GM12801 (cell line): ENCODE measurements around the gene PROM1.

Experiments
- TF ChIP-seq, protein P1 (sequence below): IDR thresholded peaks from one replicate; pipeline ENCODE4 v1.5.1; 2011; ENCODE audit warnings: control low read depth; ENCODE audit not compliant: insufficient read length; ENCODE audit errors: extremely low read depth

PROM1 gene

DNA sequence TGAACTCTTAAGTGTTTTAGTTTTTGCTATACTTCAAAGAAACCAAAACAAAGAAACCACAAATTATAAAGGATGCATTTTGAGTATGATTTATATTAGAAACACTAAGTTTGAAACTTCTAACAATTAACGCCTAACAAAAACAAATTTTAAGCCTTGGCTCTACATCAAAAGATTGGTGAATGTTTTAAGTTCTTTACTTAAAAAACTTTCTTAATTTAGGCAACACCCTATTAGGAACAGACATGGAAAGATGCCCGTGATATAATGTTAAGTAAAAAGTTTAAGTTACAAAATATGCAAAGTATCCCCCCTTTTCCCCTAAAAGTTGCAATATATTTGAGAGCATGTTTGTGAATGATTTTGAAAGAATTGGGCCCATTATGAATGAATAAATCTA is 21.2 kb downstream of the PROM1 start:
- TF ChIP-seq, protein P1, sequence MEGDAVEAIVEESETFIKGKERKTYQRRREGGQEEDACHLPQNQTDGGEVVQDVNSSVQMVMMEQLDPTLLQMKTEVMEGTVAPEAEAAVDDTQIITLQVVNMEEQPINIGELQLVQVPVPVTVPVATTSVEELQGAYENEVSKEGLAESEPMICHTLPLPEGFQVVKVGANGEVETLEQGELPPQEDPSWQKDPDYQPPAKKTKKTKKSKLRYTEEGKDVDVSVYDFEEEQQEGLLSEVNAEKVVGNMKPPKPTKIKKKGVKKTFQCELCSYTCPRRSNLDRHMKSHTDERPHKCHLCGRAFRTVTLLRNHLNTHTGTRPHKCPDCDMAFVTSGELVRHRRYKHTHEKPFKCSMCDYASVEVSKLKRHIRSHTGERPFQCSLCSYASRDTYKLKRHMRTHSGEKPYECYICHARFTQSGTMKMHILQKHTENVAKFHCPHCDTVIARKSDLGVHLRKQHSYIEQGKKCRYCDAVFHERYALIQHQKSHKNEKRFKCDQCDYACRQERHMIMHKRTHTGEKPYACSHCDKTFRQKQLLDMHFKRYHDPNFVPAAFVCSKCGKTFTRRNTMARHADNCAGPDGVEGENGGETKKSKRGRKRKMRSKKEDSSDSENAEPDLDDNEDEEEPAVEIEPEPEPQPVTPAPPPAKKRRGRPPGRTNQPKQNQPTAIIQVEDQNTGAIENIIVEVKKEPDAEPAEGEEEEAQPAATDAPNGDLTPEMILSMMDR, result no peak

- TF ChIP-seq, protein P1, result no peak
Observed at GRCh38 chr4:16056681-16057385, 27.0 kb downstream of the PROM1 start.

DNA sequence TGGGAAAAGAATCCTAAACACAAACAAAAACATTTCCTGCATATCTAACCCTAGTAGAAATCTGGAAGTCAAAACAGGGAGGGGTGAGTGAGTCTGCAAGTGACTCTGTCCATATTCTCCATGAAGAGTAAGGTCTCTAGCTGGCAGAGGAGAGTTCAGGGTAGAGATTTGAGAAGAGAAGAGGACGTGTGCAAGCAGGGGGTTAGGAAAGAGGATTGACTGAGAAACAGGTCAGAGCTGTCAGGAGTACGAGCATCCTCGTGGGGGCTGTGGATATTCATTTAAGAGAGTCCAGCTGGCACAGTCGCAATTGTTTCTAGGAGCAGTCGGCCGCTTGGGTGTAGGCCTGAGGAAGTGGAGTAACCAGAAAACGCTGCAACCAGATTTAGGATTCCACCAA is 27.9 kb downstream of the PROM1 start:
- TF ChIP-seq, protein P1, result no peak

DNA sequence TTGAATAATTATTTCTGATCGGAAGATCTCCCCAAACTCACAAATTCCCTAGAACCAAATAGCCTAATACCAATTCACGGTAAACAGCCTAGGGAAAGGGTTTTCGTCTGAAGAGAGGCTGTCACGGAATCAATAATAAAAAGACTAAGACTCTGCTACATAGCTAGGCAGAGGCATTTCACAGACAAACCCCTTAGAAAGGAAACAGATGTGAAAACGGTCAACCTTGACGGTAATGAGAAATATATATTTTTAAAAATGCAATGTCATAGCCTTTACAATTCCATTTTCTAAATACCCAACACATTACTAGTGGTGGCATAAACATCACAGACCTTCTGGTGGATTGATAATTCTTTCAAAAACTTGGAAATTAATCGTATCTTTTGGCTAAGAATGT is 28.4 kb downstream of the PROM1 start:
- TF ChIP-seq, protein P1, result no peak

GRCh38 chr4:16052939-16053338 is 30.9 kb downstream of the PROM1 start:
- TF ChIP-seq, protein P1, result no peak

DNA sequence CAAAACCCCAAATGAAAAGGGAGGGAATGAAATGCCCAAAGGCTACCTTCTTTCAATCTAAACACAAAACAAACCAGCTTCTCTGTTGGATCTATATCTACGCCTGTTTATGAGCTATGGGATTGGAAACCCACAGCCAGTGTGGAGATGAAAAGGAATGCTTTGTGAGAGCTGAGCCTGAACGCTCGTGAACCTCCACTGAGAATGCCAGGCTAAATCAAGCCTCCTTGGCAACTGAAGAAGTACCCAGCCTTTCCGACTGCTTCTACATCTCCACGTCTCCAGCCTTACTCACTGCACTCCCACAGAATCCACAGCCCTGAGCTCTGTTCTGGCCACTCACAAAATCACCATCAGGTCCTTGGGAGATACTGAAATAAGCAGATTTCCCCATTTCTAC is 31.8 kb downstream of the PROM1 start:
- TF ChIP-seq, protein P1, result no peak

GRCh38 chr4:16051132-16051531 is 32.7 kb downstream of the PROM1 start:
- TF ChIP-seq, protein P1, result no peak
